Suprapubic skin (tissue), 3 donors: Measurements from ENCODE around the gene NTSR1.

Source experiments
- POLR2A ChIP-seq, 2 donors: fragments of 450-650 bp; IDR thresholded peaks; one replicate each; pipeline ENCODE4 v1.6.1; 2017; ENCODE audit warnings: antibody characterized with exemption in 2 of 2, mild to moderate bottlenecking in 2 of 2, moderate library complexity in 2 of 2
- TF ChIP-seq, protein P1 (sequence below), 2 donors: fragments of 200-600 bp in 1 of 2; fragments of 450-650 bp in 1 of 2; sonication (generic) in 1 of 2; IDR thresholded peaks; one replicate each; pipeline ENCODE4 v1.5.1; 2016 to 2019; ENCODE audit warnings: antibody characterized with exemption in 2 of 2, mild to moderate bottlenecking in 1 of 2, moderate library complexity in 1 of 2

DNA sequence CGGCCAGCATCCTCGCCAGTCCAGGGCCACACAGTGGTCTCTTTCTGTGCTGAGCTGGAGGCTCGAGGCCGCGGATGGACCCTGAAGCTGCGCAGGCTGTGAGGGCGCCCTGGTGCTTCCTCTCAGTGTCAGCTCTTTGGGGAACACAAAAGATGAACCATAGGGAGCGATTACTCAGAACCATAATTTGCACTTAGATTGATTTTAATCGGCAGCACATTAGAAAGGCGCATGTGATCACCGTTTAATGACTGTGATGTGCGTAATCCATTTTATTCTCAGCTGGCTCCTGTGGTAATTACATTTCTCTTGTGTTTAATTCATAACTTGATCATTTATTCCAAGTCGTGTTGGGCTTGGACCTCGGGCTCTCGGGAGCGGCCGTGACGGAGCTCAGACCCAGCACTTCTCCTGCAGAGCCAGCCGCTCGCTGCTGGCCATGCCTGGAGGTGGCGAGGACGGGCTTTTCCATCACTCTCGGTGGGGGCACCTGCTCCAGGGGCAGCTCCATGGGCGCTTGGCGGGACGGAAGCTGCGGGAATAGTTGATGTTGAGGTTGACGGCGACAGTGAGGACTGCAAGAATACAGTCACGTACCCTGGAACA, 25.6 kb upstream of the NTSR1 start:
- no peak for TF ChIP-seq POLR2A (IDR thresholded peaks at IDR 0.05)
- TF ChIP-seq, protein P1, sequence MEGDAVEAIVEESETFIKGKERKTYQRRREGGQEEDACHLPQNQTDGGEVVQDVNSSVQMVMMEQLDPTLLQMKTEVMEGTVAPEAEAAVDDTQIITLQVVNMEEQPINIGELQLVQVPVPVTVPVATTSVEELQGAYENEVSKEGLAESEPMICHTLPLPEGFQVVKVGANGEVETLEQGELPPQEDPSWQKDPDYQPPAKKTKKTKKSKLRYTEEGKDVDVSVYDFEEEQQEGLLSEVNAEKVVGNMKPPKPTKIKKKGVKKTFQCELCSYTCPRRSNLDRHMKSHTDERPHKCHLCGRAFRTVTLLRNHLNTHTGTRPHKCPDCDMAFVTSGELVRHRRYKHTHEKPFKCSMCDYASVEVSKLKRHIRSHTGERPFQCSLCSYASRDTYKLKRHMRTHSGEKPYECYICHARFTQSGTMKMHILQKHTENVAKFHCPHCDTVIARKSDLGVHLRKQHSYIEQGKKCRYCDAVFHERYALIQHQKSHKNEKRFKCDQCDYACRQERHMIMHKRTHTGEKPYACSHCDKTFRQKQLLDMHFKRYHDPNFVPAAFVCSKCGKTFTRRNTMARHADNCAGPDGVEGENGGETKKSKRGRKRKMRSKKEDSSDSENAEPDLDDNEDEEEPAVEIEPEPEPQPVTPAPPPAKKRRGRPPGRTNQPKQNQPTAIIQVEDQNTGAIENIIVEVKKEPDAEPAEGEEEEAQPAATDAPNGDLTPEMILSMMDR (IDR thresholded peaks at IDR 0.05), result no peak
